ENCODE results near the gene IPO7.
"Not testable (repeated sequence)": the region's sequence is repeated elsewhere in the genome, so short reads cannot be mapped to it uniquely, and the experiment has no call there.

Gene IPO7

DNA sequence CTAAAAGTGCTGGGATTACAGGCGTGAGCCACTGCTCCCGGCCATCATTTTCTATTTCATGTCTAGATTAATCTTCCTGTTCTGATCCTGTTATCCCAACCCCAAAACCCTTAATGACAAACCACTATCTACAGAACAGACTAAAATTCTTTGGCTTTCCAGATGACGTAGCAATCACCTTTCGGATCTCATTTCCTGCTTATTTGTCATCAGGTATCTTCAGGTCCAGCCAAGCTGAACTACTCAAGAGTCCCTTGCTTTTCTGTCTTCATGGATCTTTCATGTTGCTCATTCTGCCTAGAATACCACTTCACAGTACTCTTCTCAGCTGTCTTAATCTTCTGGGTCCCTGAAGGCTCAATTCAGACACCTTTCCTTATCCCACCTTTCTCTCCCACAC is 27.4 kb upstream of the IPO7 start:
- TF ChIP-seq, protein P1, sequence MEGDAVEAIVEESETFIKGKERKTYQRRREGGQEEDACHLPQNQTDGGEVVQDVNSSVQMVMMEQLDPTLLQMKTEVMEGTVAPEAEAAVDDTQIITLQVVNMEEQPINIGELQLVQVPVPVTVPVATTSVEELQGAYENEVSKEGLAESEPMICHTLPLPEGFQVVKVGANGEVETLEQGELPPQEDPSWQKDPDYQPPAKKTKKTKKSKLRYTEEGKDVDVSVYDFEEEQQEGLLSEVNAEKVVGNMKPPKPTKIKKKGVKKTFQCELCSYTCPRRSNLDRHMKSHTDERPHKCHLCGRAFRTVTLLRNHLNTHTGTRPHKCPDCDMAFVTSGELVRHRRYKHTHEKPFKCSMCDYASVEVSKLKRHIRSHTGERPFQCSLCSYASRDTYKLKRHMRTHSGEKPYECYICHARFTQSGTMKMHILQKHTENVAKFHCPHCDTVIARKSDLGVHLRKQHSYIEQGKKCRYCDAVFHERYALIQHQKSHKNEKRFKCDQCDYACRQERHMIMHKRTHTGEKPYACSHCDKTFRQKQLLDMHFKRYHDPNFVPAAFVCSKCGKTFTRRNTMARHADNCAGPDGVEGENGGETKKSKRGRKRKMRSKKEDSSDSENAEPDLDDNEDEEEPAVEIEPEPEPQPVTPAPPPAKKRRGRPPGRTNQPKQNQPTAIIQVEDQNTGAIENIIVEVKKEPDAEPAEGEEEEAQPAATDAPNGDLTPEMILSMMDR (IDR thresholded peaks at IDR 0.05; ENCODE audit: low read depth, low read length) = no peak
- no peak for DNase-seq (ENCODE audit: low read depth)

DNA sequence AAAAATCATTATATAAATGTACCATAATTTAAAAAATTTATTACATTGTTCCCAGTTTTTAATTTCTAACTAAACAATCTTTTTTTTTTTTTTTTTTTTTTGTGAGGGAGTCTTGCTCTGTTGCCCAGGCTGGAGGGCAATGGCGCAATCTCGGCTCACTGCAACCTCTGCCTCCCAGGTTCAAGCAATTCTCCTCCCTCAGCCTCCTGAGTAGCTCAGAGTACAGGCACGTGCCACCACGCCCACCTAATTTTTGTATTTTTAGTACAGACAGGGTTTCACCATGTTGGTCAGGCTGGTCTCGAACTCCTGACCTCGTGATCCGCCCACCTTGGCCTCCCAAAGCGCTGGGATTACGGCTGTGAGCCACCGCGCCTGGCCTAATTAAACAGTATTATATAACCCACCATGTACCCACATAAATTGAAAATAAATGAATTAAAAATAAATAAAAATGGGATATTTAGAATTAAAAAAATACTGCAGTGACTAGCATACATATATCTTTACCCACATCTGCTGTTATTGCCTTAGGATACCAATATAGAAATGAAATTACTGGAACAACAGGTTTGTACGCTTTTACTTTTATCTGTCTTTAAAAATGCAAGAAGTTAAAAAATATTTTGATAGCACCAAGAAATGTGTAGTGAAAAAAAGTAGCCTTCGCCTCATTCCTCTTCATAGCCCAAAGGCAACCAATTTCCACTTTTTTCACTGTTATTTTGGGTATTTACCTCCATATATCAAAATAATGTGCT is 23.4 kb upstream of the IPO7 start:
- not testable (repeated sequence) for H3K4me3 ChIP-seq (ENCODE audit: low read depth, low read length); DNase-seq (ENCODE audit: low read depth)

More for the DNA sequence above, 27.4 kb upstream of the IPO7 start:
- no peak overlapping the region for H3K4me3 ChIP-seq (ENCODE audit: low read depth, low read length)

DNA sequence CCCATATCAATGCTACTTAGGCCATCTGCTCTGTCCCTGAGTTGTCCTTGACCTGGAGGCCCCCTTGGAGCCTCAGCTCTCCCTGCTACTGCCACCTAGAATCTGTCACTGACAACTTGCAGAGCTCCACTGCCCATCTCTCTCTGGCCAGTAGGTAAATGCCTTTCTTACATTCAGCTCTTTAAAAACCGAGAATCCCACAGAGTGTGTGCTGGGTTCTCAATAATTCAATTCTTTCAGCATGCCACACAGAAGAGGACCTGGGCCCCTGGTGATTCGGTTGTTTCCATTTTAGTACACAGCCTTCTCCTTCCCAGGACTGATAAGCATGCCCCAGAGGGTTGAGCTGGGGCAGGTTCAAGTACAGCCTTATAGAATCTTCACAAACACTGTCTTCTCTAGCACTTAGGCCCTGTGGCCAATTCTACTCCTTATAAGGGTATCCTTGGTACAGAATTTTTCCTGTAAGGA is 22.0 kb upstream of the IPO7 start:
- H3K4me3 ChIP-seq (ENCODE audit: low read depth, low read length) = no peak overlapping the region
- peak; percentile 9 for DNase-seq (ENCODE audit: low read depth)
- no peak for TF ChIP-seq POLR2A (IDR thresholded peaks at IDR 0.05; ENCODE audit: extremely low read depth, insufficient read length)
- TF ChIP-seq, protein P1 (IDR thresholded peaks at IDR 0.05; ENCODE audit: low read depth, low read length) = no peak

DNA sequence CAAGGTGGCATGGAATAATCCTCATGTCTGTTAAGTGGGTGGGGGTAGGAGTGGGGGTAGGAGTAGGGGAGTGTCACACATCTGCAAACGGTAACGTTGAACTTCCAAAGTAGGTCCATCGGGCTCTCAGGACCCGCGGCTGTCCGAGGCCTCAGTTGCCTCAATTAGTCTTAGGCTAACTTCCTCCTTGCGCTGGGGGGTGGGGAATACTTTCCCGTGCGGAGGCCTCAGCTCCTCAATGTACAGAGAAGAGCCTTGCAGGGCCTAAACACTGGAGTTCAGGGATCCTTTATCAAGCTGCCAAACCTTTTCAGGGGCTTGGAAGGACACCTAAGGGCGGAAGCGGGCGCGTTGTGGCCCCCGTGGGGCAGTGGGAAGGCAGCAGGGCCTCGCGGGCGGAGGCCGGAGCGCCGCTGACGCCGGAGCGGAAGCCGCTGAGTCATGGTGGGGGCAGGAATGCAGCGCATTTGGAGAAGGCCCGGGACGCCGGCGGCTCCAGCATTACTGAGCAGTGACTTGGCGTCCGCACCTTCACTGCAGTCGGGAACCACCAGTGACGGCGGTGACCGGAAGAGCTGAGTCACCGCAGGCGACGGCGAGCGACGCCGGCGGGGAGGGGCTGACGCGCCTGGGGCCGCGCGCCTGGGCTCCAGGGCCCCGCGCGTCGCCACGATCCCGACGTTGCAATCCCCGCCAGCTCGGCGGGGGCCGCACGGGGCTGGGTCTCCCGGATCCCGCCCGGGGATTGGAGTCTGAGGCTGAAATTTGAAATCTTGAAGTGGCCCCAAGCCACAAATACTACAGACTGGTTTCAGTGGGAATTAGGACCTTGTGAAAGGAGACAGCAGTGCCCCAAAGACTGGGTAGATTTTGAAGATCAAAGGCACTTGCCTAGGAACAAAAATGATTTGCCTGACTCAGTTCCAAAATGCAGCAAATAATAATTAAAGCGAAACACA is 20.2 kb upstream of the IPO7 start:
- peak overlapping the region; percentile 66 for H3K4me3 ChIP-seq (ENCODE audit: low read depth, low read length)
- peak; percentile 98 for DNase-seq (ENCODE audit: low read depth)
- TF ChIP-seq POLR2A (IDR thresholded peaks at IDR 0.05; ENCODE audit: extremely low read depth, insufficient read length) = peak; percentile 80
- TF ChIP-seq, protein P2, sequence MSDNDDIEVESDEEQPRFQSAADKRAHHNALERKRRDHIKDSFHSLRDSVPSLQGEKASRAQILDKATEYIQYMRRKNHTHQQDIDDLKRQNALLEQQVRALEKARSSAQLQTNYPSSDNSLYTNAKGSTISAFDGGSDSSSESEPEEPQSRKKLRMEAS (IDR thresholded peaks at IDR 0.05; ENCODE audit: low read depth, low read length) = no peak; the same call in 1 of the 2 replicates
- TF ChIP-seq MYC (IDR thresholded peaks at IDR 0.05; ENCODE audit: low read depth, low read length) = no peak; the same call in 1 of the 2 replicates
- TF ChIP-seq, protein P1 (IDR thresholded peaks at IDR 0.05; ENCODE audit: low read depth, low read length) = no peak

DNA sequence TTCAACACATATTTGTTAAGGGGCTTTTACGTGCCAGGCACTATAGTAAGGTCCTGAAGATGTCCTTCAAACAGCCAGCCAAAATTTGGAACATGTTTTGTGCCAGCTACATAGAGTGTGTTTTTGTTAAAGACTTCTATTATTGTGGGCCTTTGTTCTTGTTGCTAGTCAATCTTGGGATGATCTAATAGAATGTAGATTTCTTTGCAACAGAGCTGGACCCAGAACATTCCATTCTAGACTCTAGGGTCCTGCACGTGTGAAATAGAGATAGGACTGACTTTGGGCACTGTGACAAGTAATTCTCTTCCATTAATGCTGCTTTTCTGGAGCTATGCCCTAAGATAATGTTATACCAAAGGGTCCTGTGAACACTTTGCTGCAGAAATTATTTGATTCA is 16.9 kb upstream of the IPO7 start:
- H3K4me3 ChIP-seq (ENCODE audit: low read depth, low read length) = no peak overlapping the region
- no peak for DNase-seq (ENCODE audit: low read depth)
- TF ChIP-seq POLR2A (IDR thresholded peaks at IDR 0.05; ENCODE audit: extremely low read depth, insufficient read length) (no peak), MYC (IDR thresholded peaks at IDR 0.05; ENCODE audit: low read depth, low read length) (no peak)
- TF ChIP-seq, protein P2 (IDR thresholded peaks at IDR 0.05; ENCODE audit: low read depth, low read length) = no peak
- TF ChIP-seq, protein P1 (IDR thresholded peaks at IDR 0.05; ENCODE audit: low read depth, low read length) = no peak

DNA sequence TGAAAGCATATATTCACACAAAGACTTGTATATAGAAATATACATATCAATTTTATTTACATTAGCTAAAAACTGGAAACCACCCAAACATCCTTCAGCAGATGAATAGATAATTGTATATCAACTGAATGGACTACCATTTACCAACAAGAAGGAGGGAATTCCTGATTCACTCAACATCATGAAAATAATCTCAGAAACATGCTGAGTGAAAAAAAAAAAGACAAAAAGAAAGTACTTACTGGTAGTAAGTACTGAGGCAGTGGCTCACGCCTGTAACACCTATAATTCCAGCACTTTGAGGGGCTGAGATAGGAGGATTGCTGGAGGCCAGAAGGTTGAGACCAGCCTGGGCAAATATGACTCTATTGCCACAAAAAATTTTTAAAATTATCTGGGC is 7.4 kb upstream of the IPO7 start:
- no peak overlapping the region for H3K4me3 ChIP-seq (ENCODE audit: low read depth, low read length)
- DNase-seq (ENCODE audit: low read depth) = no peak
- TF ChIP-seq MYC (IDR thresholded peaks at IDR 0.05; ENCODE audit: low read depth, low read length) = no peak
- no peak for TF ChIP-seq POLR2A (IDR thresholded peaks at IDR 0.05; ENCODE audit: extremely low read depth, insufficient read length)
- TF ChIP-seq, protein P1 (IDR thresholded peaks at IDR 0.05; ENCODE audit: low read depth, low read length) = no peak
- TF ChIP-seq, protein P2 (IDR thresholded peaks at IDR 0.05; ENCODE audit: low read depth, low read length) = no peak

Measured in NB4 (cell line).